IPS DF 6.9 (cell line): ENCODE results near the gene ARPC4.
"Not testable (repeated sequence)": the region's sequence is repeated elsewhere in the genome, so short reads cannot be mapped to it uniquely, and the experiment has no call there.

ENCODE experiments used
- DNase-seq: peaks from one replicate; pipeline ENCODE4 v3.0.0-alpha.2; 2013; ENCODE audit warnings: low read depth, low spot score
- H3K27ac ChIP-seq: one replicate; pipeline ENCODE4 v1.5.1; 2013; ENCODE audit warnings: low read length, control low read depth
- H3K27me3 ChIP-seq: 2 replicates; pipeline ENCODE4 v1.6.1; 2013; ENCODE audit warnings: mild to moderate bottlenecking, low read length; ENCODE audit not compliant: control insufficient read depth, insufficient read depth
- H3K36me3 ChIP-seq: 2 replicates; pipeline ENCODE4 v1.6.1; 2013; ENCODE audit warnings: low read length; ENCODE audit not compliant: control insufficient read depth, insufficient read depth
- H3K4me1 ChIP-seq: 2 replicates; pipeline ENCODE4 v1.6.1; 2013; ENCODE audit warnings: low read length; ENCODE audit not compliant: control insufficient read depth, insufficient read depth
- H3K4me3 ChIP-seq: 2 replicates; pipeline ENCODE4 v1.5.1; 2013; ENCODE audit warnings: mild to moderate bottlenecking, low read length
- H3K9me3 ChIP-seq: 2 replicates; pipeline ENCODE4 v1.6.1; 2013; ENCODE audit warnings: low read length, inconsistent platforms; ENCODE audit not compliant: control insufficient read depth, insufficient read depth
- WGBS: extraction: QIAGEN DNeasy Blood & Tissue Kit; methylation state at CpG from one replicate; pipeline ENCODE4 v1.1.7; 2013; ENCODE audit warnings: mixed read lengths, missing lambda C conversion rate; ENCODE audit not compliant: insufficient read length, insufficient coverage; 5-methylcytosine and 5-hydroxymethylcytosine counted together

ARPC4 gene

DNA sequence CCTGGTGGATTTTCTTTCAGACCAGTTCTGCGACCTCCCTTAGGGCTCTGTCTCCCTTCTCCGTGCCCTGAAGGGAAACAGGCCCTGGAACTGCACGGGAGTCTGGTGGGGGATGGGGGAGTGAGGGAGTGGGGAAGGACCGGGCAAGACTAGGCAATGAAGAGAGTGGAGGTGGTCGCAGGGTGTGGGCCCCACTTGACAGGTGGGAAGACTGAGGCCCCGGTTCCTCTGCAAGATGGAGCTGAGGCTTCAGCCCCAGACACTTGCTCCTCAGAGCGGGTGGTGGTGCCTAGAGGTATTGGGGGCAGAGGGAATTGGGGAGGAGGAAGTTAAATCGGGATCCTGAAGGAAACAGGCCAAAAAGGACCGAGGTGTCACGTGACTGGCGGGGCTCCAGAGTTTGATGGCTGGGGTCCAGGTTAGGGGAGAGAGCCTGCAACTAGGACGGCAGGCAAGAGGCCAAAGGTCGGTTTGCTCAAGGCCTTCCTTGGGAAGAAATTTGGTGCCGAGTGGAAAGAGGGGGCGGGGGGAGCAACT lies 22.5 kb upstream of the ARPC4 start:
- H3K36me3 ChIP-seq = no peaks in the 10 kb centered on the region
- no peaks in the 10 kb centered on the region for H3K9me3 ChIP-seq
- H3K27me3 ChIP-seq = peaks cover 1% of the 10 kb centered on the region; the same call in 1 of the 2 replicates
- no CpG with 5 or more reads among the region's 15 CpGs for WGBS
- no peaks in the 10 kb centered on the region; the same call in 1 of the 2 replicates for H3K4me1 ChIP-seq
- no peak for DNase-seq
- no peak overlapping the region for H3K27ac ChIP-seq
- peak overlapping the region; percentile 30; the same call in 1 of the 2 replicates for H3K4me3 ChIP-seq

DNA sequence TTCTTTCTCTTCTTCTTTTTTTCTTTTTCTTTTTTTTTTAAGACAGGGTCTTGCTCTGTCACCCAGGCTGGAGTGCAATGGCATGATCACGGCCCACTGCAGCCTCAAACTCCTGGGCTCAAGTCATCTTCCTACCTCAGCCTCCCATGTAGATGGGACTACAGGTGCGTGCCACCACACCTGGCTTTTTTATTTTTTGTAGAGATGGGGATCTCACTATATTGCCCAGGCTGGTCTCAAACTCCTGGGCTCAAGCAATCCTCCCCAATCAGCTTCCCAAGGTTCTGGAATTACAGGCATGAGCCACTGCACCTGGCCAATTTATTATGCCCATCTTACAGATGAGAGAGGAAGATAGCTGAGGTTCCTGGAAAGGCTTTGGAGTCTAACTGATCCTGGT lies 21.9 kb upstream of the ARPC4 start:
- DNase-seq, H3K4me3 ChIP-seq, H3K27ac ChIP-seq, H3K27me3 ChIP-seq, H3K4me1 ChIP-seq, H3K9me3 ChIP-seq, H3K36me3 ChIP-seq: not testable (repeated sequence)
- WGBS = no CpG with 5 or more reads among the region's 2 CpGs

DNA sequence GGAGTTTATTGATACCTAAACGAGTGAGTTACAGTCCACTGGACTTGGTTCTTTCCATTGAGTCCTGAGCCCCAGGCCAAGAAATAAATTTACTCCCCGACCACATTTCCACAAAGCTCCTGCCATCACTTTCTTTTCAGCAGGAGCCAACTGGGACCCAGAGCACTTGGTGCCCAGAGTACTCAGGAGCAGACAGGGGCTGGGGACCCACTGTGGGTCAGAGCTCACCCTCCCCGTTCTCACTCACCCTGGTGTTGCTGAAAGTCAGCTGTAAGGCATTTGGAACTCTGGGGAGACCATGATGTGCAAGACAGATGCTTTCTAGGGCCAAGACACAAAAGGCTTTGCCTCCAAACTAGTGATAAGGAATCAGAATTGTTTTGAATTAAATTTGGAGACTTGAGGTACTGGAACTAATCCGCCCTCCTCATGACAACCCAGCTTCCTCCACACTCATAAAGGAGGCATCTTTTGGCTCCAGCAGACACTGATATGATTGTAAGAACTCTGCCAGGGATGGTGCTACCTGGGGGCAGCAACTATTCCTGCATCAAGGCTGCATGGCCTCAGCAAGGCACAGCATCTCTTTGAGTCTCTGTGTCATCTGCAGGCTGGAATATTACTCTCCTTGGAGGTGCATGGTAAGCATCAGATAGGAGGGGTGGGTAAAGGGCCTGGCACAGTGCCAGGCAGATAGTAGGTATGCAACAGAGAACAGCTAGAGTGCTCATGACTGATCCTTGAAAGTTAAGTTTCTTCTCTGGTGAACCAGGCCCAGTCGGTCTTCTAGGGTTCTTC lies 15.8 kb upstream of the ARPC4 start:
- peaks cover 3% of the 10 kb centered on the region; the same call in 1 of the 2 replicates for H3K36me3 ChIP-seq
- H3K4me1 ChIP-seq = no peaks in the 10 kb centered on the region
- H3K4me3 ChIP-seq = no peak overlapping the region
- no peak overlapping the region for H3K27ac ChIP-seq
- no peaks in the 10 kb centered on the region for H3K9me3 ChIP-seq
- 100% methylated on average over 1 of the region's 5 CpGs for WGBS
- H3K27me3 ChIP-seq = no peaks in the 10 kb centered on the region
- DNase-seq = no peak

DNA sequence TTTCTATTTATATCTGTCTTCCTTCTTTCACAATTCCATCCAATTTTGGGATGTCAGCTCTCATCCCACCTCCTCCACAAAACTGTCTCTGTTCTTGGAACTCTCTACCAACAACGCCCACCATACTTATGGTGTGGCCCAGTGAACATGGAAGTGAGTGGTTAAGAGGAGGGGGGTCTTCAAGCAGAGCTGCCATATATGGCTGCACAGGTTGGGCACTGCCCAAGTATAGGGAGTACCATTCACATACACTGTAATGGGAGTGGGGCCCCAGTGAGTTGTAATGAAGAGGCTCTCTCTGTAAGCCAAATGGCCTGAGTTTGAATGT lies 15.2 kb upstream of the ARPC4 start:
- H3K36me3 ChIP-seq = peaks cover 3% of the 10 kb centered on the region; the same call in 1 of the 2 replicates
- no peaks in the 10 kb centered on the region for H3K9me3 ChIP-seq
- no peak overlapping the region for H3K27ac ChIP-seq
- WGBS = no CpG with 5 or more reads among the region's 1 CpG
- no peak for DNase-seq
- no peaks in the 10 kb centered on the region for H3K27me3 ChIP-seq
- no peaks in the 10 kb centered on the region for H3K4me1 ChIP-seq
- no peak overlapping the region for H3K4me3 ChIP-seq

DNA sequence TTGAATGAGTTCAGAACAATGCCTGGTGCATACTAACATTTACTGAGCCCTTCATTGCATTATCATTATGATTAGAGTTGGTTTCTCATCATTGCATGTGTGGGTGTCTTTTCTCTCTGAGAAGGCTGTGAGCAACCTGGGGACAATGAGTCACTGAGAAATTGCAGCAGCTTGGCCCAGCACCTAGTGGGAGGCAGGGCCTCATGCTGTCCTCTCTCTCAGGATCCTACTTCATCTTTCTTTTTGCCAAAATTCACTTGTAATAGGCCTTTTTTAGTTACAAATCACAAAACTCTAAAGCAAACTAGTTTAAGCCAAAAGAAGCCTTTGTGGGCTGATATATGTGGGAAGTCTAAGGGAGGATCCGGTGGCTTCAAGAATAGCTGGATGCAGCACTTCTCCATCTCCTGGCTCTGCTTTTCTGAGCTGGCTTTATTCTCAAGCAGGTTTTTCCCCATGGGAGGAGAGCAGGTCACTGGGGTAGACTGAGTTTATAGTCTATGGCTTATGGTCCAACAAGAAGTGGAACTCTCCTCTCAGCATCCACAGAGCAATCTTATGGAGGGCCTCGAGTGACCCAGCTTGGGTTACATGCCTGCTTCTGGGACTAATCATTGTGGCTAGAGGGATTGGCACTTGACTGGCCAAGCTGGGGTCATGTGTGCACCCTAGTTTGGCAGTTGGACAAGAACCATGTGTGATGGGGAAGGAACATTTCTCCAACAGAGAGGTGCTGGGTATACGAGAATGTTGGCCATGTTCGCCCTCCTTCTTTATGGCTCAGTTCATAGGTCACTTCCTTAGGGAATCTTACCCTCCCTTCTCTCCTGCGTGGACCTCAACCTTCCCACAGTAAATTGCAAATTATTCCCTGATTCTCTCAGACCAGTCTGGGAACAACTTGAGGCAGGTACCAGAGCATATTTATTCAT lies 14.5 kb upstream of the ARPC4 start:
- DNase-seq = no peak
- Histone ChIP-seq H3K36me3 (peaks cover 3% of the 10 kb centered on the region; the same call in 1 of the 2 replicates), H3K4me1 (no peaks in the 10 kb centered on the region), H3K27me3 (no peaks in the 10 kb centered on the region), H3K4me3 (no peak overlapping the region), H3K27ac (no peak overlapping the region), H3K9me3 (no peaks in the 10 kb centered on the region)
- no CpG with 5 or more reads among the region's 5 CpGs for WGBS

DNA sequence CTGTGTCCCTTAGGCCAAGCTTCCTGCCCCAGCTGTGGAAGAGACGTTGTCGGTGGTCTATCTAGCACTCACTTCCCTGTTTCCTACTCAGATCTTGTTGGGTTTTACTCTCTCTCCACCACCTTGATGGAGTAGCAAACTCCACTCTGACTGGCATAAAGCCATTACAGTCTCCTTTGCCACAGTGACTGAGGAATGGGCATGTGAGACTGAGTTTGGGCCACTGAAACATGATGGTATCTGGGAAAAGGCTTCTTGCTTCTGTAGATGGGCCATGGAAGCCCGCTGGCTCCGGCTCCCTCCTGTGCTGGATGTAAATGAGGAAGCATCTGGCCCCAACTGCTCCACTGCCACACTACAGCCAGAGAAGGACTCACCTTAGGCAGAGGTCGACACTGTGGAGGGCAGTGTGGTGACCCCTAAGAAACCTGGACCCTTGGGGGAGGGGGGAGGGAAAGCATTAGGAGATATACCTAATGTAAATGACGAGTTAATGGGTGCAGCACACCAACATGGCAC lies 13.7 kb upstream of the ARPC4 start:
- Histone ChIP-seq H3K36me3 (peaks cover 6% of the 10 kb centered on the region), H3K4me1 (no peaks in the 10 kb centered on the region), H3K4me3 (no peak overlapping the region), H3K9me3 (no peaks in the 10 kb centered on the region), H3K27me3 (no peaks in the 10 kb centered on the region), H3K27ac (no peak overlapping the region)
- no CpG with 5 or more reads among the region's 6 CpGs for WGBS
- DNase-seq = no peak

DNA sequence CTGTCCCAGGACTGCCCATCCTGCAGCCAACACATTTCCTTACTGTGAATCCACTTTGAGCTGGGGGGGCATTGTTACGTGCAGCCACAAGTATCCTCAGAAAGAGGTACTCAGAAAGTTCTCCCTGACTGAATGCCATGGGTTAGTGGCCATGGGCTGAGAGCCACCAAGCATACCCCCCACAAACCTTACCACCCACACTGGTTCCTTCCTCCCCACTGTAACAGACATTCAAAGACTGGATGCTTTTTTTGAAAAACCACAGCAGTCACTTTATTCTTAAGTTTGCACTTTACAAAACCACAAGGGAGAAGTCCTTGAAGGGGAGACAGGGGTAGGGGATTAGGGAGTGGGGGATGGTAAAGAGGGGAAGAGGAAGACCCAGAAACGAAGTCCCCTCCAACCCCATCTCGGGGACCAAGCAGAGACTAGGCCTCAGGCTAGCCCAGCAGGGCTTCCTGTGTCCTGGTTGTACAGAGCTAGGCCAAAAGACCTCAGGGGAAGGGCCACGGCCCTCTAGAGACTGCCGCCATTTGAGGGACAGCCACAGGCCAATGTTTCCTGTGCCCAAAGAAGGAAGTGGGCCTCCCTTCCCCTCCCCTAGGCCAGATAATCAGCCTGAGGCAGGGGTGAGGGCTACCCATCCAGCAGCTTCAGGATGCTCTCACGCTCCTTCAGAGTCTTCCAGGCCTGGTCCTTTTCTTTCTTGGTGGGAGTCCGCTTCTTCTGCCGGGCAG lies 13.0 kb upstream of the ARPC4 start:
- WGBS = no CpG with 5 or more reads among the region's 8 CpGs
- H3K36me3 ChIP-seq = peaks cover 6% of the 10 kb centered on the region
- DNase-seq = no peak
- no peak overlapping the region for H3K4me3 ChIP-seq
- H3K27me3 ChIP-seq = no peaks in the 10 kb centered on the region
- no peaks in the 10 kb centered on the region for H3K9me3 ChIP-seq
- no peak overlapping the region for H3K27ac ChIP-seq
- H3K4me1 ChIP-seq = no peaks in the 10 kb centered on the region

DNA sequence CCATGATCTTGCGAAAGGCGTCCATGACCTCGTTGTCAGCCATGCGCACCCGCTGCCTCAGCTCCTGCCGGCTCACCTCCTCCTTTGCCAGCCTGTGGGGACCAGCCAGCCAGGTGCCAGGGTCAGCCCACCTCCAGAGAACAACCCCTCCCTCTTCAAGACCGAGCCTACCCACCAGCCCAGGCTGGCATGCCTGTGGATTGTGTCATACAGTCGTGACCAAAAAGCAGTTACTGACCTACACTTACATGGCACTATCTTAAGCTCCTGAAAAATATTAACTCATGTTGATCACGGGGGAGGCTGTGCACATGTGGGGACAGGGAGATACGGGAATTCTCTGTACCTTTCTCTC lies 12.4 kb upstream of the ARPC4 start:
- Histone ChIP-seq H3K9me3 (no peaks in the 10 kb centered on the region), H3K4me3 (no peak overlapping the region), H3K36me3 (peaks cover 10% of the 10 kb centered on the region), H3K27me3 (no peaks in the 10 kb centered on the region), H3K27ac (no peak overlapping the region), H3K4me1 (no peaks in the 10 kb centered on the region)
- DNase-seq = no peak
- WGBS = no CpG with 5 or more reads among the region's 10 CpGs

DNA sequence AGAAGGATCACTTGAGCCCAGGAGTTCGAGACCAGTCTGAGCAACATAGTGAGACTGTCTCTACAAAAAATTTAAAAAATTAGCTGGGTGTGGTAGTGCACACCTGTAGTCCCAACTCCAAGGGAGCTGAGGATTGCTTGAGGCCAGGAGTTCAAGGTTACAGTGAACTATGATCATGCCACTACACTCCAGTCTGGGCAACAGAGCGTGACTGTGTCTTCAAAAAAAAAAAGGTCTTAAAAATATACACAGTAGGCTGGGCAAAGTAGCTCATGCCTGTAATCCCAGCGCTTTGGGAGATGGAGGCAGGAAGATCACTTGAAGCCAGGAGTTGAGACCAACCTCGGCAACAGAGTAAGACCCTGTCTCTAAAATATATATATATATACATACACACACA lies 12.0 kb upstream of the ARPC4 start:
- Histone ChIP-seq H3K27me3 (no peaks in the 10 kb centered on the region), H3K27ac (no peak overlapping the region), H3K9me3 (no peaks in the 10 kb centered on the region), H3K4me3 (no peak overlapping the region), H3K4me1 (no peaks in the 10 kb centered on the region), H3K36me3 (peaks cover 13% of the 10 kb centered on the region)
- DNase-seq = no peak
- WGBS = no CpG with 5 or more reads among the region's 4 CpGs

DNA sequence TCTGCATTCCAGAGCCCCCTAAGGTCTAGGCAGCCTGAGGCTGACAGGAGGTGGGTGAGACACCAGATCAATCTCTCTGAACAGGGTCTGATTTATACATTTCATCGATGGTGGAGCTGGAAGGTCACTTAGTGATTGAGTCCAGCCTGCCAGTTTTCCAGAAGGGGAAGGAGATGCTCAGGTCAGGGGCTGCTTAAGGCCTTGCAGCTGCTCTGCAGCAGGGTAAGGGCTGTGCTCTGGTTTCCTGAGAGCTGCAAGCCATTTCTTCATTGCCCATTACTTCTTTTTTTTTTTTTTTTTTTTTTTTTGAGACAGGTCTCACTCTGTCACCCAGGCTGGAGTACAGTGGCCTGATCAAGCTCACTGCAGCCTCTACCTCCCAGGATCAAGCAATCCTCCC lies 11.3 kb upstream of the ARPC4 start:
- H3K36me3 ChIP-seq = peaks cover 13% of the 10 kb centered on the region
- no peaks in the 10 kb centered on the region for H3K9me3 ChIP-seq
- no peak overlapping the region for H3K4me3 ChIP-seq
- DNase-seq = no peak
- no peak overlapping the region for H3K27ac ChIP-seq
- H3K27me3 ChIP-seq = no peaks in the 10 kb centered on the region
- no peaks in the 10 kb centered on the region for H3K4me1 ChIP-seq
- WGBS = no CpG with 5 or more reads among the region's 1 CpG
